Fibroblast of skin of right biceps (primary cell): ENCODE results near the gene SIRT4.
"Not testable (repeated sequence)": the region's sequence is repeated elsewhere in the genome, so short reads cannot be mapped to it uniquely, and the experiment has no call there.

Experiments used
- DNase-seq: peaks from one replicate; pipeline ENCODE4 v3.0.0-alpha.2; 2013

The SIRT4 gene

DNA sequence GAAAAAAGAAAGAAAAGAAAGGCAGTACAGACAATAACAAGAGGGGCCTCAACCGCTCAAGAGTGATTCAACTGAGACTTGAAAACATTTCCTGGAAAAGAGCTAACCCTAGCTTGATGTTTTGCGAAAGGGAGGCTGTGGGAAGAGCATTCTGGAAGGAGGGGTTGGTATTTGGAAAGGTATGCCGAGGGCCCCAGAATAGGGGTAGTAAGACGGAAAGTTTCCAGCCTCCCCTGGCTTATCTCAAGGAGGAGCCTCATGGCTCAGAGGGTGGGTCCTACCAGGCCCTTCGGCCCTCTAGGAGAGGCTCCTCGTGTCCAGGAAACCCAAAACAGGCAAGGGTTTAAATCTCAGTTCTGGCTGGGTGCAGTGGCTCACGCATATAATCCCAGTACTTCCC lies 18.8 kb upstream of the SIRT4 start:
- peak; percentile 31 for DNase-seq

DNA sequence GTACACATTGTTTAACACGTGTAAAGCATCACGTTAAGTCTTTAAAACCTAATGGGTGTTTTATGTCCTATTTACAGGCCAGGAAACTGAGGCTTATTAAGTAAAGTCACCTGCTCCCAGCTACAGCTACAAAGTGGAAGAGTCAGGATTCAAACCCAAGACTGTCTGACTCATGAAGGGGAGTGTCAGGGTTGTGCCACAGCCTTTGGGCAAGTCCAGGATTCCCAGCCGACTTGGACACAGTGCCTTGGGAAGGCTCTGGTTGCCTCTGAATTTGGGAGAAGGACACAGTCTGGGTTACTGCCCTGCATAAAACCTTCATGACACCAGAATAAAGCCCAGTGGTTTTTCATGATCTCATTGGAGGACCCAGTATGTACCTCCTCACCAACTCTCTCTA lies 17.7 kb upstream of the SIRT4 start:
- DNase-seq, result no peak

DNA sequence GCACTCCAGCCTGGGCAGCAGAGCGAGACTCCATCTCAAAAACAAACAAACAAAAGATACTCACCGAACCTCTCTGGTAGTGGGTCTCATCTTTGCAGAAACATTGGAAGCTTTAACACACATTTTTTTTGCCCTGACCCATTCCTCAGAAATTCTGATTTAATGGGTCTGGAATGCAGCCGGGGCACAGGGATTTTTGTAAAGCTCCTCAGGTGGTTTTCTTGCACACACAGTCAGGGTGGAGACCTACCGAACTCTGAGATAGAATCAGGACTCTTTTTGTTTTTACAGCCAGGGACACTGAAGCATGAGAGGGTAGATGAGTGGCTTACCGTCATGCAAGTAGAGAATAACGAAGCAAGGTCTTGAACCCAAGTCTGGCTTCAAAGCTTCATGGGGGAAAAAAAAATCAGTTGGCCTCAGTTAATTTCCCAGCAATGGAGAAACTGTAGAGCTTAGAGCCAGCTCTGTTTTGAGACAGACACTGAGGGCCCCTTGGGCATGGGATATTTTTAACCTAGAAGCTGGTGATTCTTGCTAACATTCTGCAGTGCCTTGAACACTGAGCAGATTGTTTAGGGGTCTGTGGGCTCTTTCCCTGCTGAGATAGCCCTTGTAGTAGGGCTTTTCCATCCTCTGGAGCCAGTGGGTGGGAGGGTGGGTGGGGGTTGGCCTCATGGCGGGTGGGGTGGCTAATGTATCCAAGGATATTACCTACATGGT lies 15.2 kb upstream of the SIRT4 start:
- peak; percentile 41 for DNase-seq

DNA sequence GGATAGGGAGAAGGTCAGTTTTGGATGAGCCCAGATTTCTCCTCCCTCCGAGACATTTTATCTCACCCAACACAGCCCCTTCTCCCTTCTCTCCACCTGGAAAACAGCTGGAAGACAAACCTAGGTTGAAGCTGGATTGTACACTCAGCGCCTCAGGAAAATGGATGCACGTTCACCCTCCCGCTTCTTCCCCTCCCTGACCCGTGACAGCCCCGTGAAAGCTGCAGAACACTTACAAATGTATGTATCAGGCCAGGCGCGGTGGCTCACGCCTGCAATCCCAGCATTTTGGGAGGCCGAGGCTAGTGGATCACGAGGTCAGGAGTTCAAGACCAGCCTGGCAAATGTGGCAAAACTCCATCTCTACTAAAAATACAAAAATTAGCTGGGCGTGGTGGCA lies 14.6 kb upstream of the SIRT4 start:
- DNase-seq, result no peak

DNA sequence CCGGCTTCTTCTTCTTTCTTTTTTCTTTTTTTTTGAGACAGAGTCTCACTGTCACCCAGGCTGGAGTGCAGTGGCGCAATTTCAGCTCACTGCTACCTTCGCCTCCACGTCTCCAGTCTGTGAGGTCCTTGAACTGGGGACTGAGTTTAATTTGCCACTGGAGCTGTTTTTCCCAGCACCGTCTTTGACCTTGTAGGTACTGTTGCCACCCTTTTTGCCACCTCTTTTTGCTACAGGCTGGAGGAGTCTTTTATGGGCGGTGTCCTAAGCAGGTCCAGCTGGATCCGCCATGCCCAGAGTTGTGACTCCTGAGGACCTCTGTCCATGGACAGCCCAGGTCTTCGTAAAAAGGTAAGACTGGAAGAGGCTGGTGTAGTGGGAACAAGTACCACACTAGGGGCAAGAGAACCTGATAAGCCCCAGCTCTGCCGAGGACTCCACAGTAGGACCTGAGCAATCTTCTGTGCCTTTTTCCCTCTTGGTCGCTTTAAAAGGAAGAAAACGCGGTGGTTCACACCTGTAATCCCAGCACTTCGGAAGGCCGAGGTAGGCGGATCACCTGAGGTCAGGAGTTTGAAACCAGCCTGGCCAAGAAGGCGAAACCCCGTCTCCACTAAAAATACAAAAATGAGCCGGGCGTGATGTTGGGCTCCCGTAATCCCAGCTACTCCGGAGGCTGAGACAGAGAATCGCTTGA lies 11.4 kb upstream of the SIRT4 start:
- DNase-seq, result no peak

DNA sequence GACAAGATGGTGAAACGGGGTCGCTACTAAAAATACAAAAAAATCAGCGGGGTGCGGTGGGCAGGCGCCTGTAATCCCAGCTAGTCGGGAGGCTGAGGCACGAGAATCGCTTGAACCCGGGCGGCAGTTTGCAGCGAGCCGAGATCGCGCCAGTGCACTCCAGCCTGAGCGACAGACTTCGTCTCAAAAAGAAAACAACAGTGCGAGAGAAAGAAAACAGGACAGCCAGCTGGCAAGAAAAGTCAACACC lies 9.8 kb upstream of the SIRT4 start:
- no peak for DNase-seq

DNA sequence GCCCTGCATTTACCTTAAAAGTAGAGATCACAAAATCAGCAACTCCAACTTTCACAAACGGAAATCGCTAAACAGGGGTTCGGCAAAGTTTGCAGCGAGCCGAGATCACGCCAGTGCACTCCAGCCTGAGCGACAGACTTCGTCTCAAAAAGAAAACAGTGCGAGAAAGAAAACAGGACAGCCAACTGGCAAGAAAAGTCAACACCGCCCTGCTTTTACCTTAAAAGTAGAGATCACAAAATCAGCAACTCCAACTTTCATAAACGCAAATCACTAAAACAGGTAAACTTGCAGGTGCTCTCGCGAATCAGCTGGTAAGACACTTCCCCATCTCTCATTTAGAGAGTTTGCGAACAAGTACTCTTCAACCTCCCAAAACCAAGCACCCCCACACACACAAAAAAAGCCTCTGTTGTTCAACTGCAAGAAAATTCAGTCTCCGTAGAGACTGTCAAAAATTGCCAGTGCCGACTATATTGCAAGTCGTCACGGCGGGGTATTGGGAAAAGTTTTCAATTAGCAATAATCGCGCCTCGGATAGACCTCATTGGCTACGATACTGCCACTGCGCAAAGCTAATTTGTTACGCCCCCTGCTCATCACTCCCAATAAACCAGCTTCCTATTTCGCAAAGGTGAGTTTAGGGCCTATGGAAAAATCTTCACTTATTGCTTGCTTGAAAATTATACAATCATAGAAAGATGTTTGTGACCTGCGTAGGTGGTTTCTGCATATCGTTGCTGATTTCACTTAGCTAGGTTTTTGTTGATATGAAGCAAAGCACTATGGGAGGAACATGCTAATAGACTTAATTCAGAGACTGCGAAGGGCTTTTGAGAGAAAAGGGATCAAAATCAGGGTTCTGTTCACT lies 9.2 kb upstream of the SIRT4 start, which contains the start of gene RNU4-1:
TSS of gene RNU4-1 (minus strand) at position 577 of the 871 bp plus-strand sequence.
- peak; percentile 98 for DNase-seq

DNA sequence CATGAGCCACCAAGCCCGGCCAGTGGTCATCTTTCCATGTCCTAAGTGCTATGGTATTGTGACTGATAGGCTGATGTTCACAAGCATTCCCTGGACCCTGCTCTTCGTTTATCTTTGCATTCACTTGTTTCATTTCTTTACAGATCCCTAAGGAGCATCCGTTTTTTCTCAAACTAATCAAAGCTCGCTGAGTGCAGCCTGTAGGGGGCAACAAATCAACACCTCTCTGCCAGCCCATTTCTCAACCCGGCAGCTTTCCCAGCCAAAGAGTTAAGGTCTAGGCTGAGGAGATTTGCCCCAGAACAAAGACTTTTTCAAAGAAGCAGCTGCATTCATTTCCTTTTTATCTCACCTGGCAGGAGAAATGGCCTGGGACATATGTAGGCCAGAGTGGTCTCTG lies 12.1 kb downstream of the SIRT4 start:
- no peak for DNase-seq

DNA sequence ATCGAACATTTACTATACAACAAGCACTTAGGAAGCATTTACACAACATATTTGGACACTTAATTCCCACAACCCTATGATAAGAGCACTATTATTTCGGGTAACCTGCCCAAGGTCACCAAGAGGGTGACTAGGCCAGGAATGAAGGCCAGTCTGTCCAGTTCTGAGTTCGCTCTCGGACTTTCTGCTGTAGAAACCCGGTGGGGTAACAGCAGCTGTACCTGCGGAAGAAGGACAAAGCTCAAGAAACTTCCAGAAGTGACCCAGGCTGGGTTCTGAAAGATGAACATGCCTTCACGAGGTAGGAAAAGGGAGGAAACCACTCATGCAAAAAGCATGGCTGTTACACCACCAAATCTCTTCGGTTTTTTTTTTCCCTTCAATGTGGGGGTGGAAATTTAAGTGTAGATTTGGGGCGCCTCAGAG lies 14.7 kb downstream of the SIRT4 start:
- no peak for DNase-seq

DNA sequence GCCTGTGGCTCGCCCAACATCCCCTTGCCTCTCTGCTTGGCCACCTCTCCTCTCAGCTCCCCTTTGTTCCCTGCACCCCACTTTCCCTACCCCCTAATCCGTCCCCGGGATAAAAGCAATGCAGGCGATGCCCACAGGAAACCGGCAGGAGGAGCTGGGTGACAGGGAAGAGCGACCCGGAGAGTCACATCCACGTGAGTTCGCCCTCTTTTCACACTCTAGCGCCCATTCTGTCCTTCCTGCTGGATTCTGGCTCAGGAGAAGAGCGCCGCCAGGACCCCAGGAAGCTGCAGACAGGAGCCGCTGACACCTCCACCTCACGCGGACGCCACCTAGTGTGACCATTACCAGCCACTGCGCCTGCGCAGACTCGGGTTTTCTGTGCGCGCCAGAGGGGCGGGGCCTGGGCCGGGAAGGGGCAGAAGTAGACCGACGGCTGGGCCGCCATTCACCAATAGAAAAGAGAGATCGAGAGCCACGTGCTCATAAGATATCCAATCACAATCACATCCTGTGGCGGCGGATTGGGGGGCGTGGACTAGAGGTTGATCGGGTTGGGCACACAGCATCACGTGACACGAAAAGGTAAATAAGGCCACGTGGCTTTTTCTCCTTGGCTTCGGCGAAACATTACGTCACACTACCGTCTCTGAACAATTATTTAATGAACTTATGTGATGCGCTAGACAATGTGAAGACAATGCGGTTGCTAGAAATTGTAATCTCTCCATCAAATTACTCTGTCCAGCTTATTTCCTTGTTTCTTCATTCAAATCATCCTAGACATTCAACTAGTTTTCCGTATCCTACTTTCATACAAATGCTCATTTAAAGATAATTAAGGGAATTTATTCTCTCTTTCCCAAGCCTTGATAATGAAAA lies 15.3 kb downstream of the SIRT4 start:
- DNase-seq, result peak; percentile 100

DNA sequence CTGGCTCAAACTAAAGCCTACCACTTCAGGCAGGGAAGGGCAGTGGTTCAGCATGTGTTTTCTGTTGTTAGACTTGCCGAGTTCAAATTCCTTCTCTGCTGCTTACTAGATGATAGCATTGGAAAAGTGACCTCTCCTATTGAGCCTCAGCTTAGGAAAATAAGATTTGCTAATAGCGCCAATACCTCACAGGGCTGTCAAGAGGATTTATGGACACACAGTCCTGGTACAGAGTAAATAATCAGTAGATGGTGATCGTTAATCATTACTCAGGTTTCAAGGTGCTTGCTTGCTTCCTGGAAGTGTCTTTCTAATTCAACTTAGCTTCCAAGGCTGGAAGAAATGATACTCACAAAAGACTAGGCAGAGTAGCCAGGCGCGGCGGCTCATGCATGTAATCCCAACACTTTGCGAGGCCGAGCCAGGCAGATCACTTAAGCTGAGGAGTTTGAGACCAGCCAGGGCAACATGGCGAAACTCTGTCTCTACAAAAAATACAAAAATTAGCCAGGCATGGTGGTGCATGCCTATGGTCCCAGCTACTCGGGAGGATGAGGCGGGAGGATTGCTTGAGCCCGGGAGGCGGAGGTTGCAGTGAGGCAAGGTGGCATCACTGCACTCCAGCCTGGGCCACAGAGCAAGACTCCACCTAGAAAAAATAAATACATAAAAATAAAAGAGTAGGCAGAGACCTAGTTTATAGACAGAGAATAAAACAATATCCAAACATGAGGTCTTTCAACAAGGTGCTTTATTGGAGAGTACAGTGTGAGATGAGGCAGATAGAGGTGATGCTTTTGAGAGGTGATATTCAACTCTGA lies 19.5 kb downstream of the SIRT4 start:
- DNase-seq, result no peak

DNA sequence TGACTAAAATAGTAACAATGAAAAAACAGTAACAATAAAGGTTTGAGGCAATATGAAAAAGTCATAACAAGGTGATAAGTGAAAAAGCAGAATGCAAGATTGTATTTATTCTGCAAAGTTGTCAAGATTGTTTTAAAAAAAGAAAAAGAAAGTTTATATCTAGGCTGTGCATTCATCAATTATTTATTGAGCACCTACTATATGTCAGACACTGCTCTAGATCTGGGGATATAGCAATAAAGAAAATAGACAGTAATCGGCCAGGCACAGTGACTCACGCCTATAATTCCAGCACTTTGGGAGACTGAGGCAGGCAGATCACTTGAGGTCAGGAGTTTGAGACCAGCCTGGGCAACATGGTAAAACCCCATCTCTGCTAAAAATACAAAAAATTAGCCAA lies 21.7 kb downstream of the SIRT4 start:
- DNase-seq, result no peak

DNA sequence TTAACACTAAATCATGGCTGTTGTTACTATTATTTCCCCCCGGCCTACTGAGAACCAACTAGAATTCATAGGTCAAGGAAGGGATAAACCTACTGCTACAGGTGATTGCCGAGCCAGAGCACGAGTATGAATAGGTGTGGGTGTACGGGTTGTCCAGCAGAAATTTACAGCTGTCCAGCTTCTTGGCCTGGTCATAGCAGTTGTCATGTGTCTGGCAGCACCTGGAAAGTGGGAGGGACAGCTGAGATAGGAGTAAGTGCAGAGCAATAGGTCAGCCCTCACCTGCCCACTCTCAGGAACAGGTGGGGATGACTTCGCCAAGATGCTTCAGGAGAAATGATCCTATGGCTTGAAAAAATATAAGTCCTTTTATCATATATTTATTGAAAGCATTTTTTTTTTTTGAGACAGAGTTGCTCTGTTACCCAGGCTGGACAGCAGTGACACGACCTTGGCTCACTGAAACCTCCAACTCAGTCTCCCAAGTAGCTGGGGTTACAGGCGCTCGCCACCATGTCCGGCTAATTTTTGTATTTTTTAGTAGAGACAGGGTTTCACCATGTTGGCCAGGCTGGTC lies 22.8 kb downstream of the SIRT4 start:
- DNase-seq, result no peak

DNA sequence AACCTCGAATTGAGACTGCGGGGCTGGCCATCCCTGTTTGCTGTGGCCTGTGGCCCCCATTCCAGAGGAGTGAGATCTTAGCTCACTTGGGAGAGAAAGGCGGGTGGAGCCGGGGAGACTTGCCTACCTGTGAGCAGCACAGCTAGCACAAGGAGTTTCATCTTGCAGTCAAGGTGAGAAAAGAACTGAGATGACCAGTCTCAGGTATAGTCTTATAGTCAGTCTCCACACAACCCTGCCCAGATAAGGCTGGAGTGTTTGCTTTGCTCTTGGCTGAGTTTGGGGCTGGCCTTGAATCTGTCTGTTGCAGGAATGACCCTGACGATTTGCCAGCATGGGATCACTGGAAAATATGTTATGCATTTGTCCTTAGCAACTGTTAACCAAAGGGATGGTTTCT lies 25.5 kb downstream of the SIRT4 start, which contains the start of gene PLA2G1B:
TSS of gene PLA2G1B (minus strand) at position 187 of the 400 bp plus-strand sequence. CDS start at position 161, 26 bp downstream.
- no peak for DNase-seq

DNA sequence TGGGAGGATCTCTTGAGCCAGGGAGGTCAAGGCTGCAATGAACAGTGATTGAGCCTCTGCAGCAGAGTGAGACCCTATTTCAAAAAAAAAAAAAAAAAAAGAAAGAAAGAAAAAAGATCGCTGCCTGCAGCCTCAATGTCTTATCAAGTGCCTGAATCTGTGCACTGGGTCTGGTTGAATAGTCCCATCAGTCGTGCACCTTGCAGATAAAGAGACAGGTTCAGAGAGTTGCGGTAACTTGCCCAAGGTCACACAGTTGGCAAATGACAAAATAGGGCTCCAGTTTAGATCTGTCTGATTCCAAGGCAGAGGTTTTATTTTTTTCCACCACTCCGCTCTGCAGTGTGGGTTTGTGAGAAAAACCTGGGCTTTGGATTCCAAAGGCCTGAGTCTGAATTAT lies 26.1 kb downstream of the SIRT4 start:
- DNase-seq, result no peak

DNA sequence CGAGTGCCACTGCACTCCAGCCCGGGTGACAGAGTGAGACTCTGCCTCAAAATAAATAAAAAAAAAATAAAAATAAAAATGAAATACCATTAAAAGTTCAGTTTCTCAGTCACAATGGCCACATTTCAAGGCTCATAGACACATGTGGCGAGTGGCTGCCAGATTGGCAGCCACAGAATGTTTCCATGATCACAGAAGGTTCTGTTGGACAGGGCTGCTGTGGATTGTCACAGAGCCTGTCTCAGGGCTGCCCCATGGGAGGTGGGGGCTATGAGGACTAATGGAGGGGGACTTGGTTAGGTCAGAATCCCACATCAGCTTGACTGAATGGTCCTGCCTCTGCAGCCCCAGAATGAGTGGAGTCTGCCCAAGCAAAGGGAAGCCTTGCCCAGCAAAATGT lies 29.3 kb downstream of the SIRT4 start:
- no peak for DNase-seq

DNA sequence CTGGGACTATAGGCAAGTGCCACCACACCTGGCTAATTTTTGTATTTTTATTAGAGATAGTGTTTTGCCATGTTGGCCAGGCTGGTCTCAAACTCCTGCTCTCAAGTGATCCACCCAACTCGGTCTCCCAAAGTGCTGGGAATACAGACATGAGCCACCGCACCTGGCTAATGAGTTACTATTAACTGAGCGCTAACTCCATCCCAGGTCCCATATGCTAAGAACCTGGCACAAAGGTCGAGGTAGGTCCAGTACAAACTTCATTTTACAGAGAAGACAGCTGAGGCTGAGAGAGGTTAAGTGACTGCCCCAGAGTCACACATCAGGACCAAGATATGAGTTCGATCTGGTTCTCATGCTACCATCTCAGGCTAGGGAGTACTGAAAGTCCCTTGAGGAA lies 29.9 kb downstream of the SIRT4 start:
- DNase-seq, result no peak

DNA sequence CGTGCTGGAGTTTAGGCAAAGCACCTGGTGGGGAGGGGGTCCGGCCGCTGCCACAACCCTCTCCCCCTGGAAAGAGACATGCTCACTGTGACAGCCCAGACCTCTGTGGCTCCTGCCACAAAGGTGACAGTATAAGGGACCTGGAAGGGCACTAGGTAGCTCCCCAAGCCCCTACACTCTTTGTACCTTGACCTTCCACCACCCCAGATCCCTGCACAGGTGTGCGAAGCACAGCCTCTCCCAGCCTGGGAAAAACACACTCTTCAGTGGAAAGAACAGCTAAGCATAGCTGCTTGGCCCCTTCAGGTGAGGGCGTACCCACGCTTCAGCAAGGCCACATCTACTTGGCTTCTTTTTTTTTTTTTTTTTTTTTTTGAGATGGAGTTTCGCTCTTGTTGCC lies 30.4 kb downstream of the SIRT4 start:
- no peak for DNase-seq

DNA sequence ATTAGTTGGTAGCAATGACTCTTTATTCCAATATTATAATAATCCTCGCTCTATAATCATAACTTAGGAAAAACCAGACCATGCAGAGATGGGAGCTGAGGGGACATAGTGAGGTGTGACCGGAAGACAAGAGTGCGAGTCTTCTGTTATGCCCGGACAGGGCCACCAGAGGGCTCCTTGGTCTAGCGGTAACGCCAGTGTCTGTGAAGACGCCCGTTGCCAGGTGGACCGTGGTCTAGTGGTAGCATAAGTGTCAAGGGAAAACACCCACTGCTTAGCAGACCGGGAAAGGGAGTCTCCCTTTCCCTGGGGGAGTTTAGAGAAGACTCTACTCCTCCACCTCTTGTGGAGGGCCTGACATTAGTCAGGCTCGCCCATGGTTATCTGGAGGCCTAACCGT lies 33.3 kb downstream of the SIRT4 start:
- DNase-seq, result peak; percentile 47

DNA sequence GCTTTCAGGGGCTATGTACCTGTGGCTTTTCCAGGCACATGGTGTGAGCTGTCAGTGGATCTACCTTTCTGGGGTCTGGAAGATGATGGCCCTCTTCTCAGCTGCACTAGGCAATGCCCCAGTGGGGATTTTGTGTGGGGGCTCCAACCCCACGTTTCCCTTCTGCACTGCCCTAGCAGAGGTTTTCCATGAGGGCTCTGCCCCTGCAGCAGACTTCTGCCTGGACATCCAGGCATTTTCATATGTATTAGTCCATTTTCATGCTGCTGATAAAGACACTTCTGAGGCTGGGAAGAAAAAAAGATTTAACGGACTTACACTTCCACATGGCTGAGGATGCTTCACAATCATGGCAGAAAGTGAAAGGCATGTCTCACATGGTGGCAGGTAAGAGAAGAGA lies 34.3 kb downstream of the SIRT4 start:
- not testable (repeated sequence) for DNase-seq

DNA sequence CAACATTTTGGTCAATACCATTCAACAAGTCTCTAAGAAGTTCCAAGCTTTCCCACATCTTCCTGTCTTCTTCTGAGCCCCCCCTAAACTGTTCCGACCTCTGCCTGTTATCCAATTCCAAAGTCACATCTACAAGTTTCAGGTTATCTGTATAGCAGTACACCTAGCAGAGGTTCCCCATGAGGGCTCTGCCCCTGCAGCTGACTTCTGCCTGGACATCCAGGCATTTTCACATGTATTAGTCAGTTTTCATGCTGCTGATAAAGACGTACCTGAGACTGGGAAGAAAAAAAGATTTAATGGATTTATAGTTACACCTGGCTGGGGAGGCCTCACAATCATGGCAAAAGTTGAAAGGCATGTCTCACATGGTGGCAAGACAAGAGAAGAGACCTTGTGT lies 35.6 kb downstream of the SIRT4 start:
- DNase-seq, result no peak

DNA sequence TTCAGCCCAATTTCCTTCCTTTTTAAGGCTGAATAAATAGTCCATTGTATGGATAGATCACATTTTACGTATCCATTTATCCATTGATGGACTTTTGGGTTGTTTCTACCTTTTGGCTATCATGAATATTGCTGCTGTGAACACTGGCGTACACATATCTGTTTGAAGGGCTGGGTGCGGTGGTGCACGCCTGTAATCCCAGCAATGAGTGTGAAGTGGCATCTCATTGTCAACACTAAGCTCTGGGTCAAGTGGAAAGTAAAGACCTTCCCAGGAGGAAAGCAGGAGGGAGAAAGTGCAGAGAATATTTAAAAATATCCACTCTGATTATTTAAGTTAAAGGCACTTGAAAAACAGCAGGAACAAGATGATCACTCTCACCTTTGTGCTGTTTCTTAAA lies 37.1 kb downstream of the SIRT4 start:
- no peak for DNase-seq
